Fibroblast of lung (primary cell): ENCODE measurements around the gene ELMOD1. TPM values are rescaled to one million over a fixed set of nuclear protein-coding genes. Genes with fewer than 3 reads are reported as not detected.

Source experiments
- DNase-seq, 2 donors: peaks; one replicate each; pipeline versions ENCODE4 v3.0.0 to v3.0.0-alpha.2; 2010; ENCODE audit warnings: low read depth in 2 of 2
- H2AFZ ChIP-seq: 2 replicates; pipeline ENCODE4 v1.5.1; 2012; ENCODE audit warnings: low read length, control low read depth, inconsistent platforms
- H3K27ac ChIP-seq: 2 replicates; pipeline ENCODE4 v1.5.1; 2011; ENCODE audit warnings: low read length, control low read depth; ENCODE audit not compliant: insufficient read depth
- H3K27me3 ChIP-seq: 2 replicates; pipeline ENCODE4 v1.5.1; 2011; ENCODE audit warnings: mild to moderate bottlenecking, low read length; ENCODE audit not compliant: control insufficient read depth, insufficient read depth
- H3K36me3 ChIP-seq: 2 replicates; pipeline ENCODE4 v1.5.1; 2011; ENCODE audit warnings: low read length; ENCODE audit not compliant: control insufficient read depth, insufficient read depth
- H3K4me1 ChIP-seq: 2 replicates; pipeline ENCODE4 v1.5.1; 2011; ENCODE audit warnings: low read length; ENCODE audit not compliant: control insufficient read depth, insufficient read depth; ENCODE audit errors: extremely low read depth
- H3K4me2 ChIP-seq: 2 replicates; pipeline ENCODE4 v1.5.1; 2011; ENCODE audit warnings: low read length, control low read depth; ENCODE audit not compliant: insufficient read depth; ENCODE audit errors: extremely low read depth
- H3K4me3 ChIP-seq, 4 experiments: fragments of 200-600 bp in 1 of 4; sonication (generic) in 1 of 4; replicated peaks in 1 of 4; 2 replicates each; pipeline ENCODE4 v1.5.1; 2011 to 2016; ENCODE audit warnings: low read length in 4 of 4, low read depth in 3 of 4, mild to moderate bottlenecking in 3 of 4, control low read depth in 2 of 4, inconsistent platforms in 1 of 4, mixed read lengths in 1 of 4; ENCODE audit not compliant: insufficient read depth in 1 of 4; ENCODE audit errors: control extremely low read depth in 1 of 4
- H3K79me2 ChIP-seq: 2 replicates; pipeline ENCODE4 v1.5.1; 2012; ENCODE audit warnings: mild to moderate bottlenecking, low read length, inconsistent platforms; ENCODE audit not compliant: control insufficient read depth, insufficient read depth
- H3K9ac ChIP-seq: 2 replicates; pipeline ENCODE4 v1.5.1; 2011; ENCODE audit warnings: mild to moderate bottlenecking, low read length, control low read depth; ENCODE audit not compliant: insufficient read depth
- H3K9me3 ChIP-seq: 2 replicates; pipeline ENCODE4 v1.5.1; 2012; ENCODE audit warnings: low read depth, low read length; ENCODE audit not compliant: control insufficient read depth, insufficient read depth
- H4K20me1 ChIP-seq: 2 replicates; pipeline ENCODE4 v1.5.1; 2011; ENCODE audit warnings: low read length; ENCODE audit not compliant: control insufficient read depth, insufficient read depth; ENCODE audit errors: extremely low read depth
- EZH2 ChIP-seq: IDR thresholded peaks from 2 replicates; pipeline ENCODE4 v1.5.1; 2012; ENCODE audit warnings: low read length, control low read depth, mild to moderate bottlenecking; ENCODE audit errors: missing control alignments
- polyA plus RNA-seq, 2 donors: library from polyadenylated mRNA; depleted of rRNA in 1 of 2; stranded (reverse) in 1 of 2; unstranded in 1 of 2; fragments of >200 nt; gene quantifications; 2 replicates each; pipeline ENCODE4 v1.2.1, GENCODE V29; 2011 to 2012; ENCODE audit warnings: missing spikeins in 1 of 2
- total RNA-seq: library from RNA; depleted of rRNA; stranded (reverse); fragments of >200 nt; gene quantifications from 2 replicates; pipeline ENCODE4 v1.2.1, GENCODE V29; 2014
- TF ChIP-seq, protein P1 (sequence below), 2 donors: IDR thresholded peaks in 1 of 2; conservative IDR thresholded peaks in 1 of 2; 1 replicate in 1 of 2; 2 replicates in 1 of 2; pipeline ENCODE4 v1.5.1; 2011 to 2012; ENCODE audit warnings: low read length in 2 of 2, control low read depth in 1 of 2, inconsistent platforms in 1 of 2, low read depth in 1 of 2, mild to moderate bottlenecking in 1 of 2

The ELMOD1 gene
- total and polyA plus RNA-seq, 2 donors (not counting 1 experiment from before 2014, with no cell fraction given), result 0.17 to 0.91 TPM

DNA sequence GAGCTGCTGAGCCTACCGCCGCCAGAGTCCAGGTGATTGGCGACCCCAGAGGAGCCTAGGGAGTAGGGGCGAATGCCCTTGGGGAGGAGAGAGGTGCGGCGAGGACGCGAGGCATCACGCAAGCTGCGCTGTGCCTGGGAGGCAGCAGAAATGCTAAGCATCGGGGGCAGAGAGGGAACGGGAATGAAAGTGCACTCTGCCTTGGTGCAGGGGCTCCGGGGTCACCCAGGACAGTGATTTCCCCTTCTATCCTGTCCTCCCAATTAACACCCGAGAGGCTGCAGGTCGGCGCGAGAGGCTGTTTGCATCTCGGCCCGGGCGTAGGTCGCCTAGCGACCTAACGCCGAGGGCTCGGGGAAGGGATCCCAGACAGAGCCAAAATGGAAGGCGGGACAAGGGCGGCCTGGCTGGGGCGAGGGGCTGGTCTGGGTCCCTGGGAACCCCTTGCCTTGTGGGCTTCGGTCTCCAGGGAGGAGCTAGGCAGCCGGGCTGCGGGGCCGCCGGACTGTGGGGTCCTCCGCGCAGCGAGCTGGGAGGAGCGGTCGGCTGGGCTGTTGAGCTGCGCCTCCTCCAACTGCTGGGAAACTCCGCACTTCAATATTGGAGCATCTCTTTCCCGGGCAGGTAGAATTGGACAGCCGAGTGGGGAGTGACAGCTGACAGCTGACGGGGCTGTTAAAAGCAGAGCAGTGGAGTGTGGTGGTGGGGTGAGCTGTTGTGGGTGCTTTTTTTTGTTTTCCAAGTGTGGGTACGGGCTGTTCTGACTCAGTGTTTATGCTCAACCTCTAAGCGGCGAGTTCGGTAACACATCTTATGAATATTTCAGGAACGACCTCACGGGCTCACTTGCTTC, 657 bp downstream of the ELMOD1 start:
- peak in 1 of 2 donors; percentile 42 for DNase-seq
- H2AFZ ChIP-seq, result peak overlapping the region; percentile 97
- peaks cover 2% of the 10 kb centered on the region for H3K4me1 ChIP-seq
- H3K4me2 ChIP-seq, result peak overlapping the region; percentile 98
- H3K36me3 ChIP-seq, result no peaks in the 10 kb centered on the region
- H3K27ac ChIP-seq, result no peak overlapping the region
- H4K20me1 ChIP-seq, result no peaks in the 10 kb centered on the region
- TF ChIP-seq, protein P1, sequence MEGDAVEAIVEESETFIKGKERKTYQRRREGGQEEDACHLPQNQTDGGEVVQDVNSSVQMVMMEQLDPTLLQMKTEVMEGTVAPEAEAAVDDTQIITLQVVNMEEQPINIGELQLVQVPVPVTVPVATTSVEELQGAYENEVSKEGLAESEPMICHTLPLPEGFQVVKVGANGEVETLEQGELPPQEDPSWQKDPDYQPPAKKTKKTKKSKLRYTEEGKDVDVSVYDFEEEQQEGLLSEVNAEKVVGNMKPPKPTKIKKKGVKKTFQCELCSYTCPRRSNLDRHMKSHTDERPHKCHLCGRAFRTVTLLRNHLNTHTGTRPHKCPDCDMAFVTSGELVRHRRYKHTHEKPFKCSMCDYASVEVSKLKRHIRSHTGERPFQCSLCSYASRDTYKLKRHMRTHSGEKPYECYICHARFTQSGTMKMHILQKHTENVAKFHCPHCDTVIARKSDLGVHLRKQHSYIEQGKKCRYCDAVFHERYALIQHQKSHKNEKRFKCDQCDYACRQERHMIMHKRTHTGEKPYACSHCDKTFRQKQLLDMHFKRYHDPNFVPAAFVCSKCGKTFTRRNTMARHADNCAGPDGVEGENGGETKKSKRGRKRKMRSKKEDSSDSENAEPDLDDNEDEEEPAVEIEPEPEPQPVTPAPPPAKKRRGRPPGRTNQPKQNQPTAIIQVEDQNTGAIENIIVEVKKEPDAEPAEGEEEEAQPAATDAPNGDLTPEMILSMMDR (conservative IDR thresholded peaks at IDR 0.05 in 1 of 2, IDR thresholded peaks at IDR 0.05 in 1 of 2; ENCODE audit: low read depth in 1 of 2, low read length in 2 of 2), result no peak
- no peak for TF ChIP-seq EZH2
- no peaks in the 10 kb centered on the region for H3K9me3 ChIP-seq
- H3K9ac ChIP-seq, result peak overlapping the region; percentile 56
- peaks cover 5% of the 10 kb centered on the region for H3K27me3 ChIP-seq
- H3K79me2 ChIP-seq, result no peaks in the 10 kb centered on the region
- peak overlapping the region; percentile 64 to 85 (median 76) for H3K4me3 ChIP-seq

DNA sequence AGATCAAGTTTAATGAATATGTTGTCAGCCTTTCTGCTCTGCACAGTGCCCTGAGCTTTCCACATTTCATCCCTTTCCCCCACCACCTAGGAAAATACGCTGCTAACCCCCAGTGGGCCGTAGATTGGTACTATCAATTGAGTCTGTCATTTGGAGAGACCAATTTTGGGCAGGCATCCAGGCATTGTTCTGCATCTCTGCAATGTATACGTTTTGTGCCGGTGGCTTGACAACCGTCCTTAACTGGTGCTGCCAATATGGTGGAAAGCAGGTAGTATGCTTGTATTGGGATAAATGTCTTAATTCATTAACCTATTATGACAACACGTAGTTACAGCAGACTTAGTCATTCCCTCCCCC, 1.3 kb downstream of the ELMOD1 start:
- no peaks in the 10 kb centered on the region for H3K9me3 ChIP-seq
- no peak overlapping the region for H2AFZ ChIP-seq
- no peaks in the 10 kb centered on the region for H3K79me2 ChIP-seq
- H3K4me1 ChIP-seq, result peaks cover 2% of the 10 kb centered on the region
- H4K20me1 ChIP-seq, result no peaks in the 10 kb centered on the region
- peak overlapping the region; percentile 26 for H3K4me2 ChIP-seq
- no peaks in the 10 kb centered on the region for H3K36me3 ChIP-seq
- H3K4me3 ChIP-seq, result no peak overlapping the region
- TF ChIP-seq, protein P1 (conservative IDR thresholded peaks at IDR 0.05 in 1 of 2, IDR thresholded peaks at IDR 0.05 in 1 of 2; ENCODE audit: low read depth in 1 of 2, low read length in 2 of 2), result no peak
- TF ChIP-seq EZH2, result no peak
- no peak overlapping the region for H3K27ac ChIP-seq
- peaks cover 5% of the 10 kb centered on the region for H3K27me3 ChIP-seq
- H3K9ac ChIP-seq, result no peak overlapping the region
- DNase-seq, result no peak

DNA sequence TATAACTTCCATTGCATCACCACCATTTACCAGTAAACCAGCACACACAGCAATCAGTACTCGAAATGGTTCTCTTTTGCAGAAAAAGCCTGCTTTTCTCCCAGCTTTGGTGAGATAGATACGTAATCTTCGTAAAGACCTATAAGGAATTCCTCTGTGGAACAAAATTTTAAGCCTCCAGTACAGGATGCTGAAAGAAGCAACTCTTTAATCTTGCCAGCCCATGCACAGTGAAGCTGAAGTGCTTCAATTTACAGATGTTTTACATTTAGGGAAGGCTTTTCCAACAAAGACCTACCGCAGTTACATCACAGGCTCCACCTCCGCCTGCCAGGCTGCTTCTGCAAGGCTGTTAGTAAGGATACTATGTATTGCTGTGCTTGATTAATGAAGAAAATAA, 1.9 kb downstream of the ELMOD1 start:
- H3K4me1 ChIP-seq, result peaks cover 2% of the 10 kb centered on the region
- no peak overlapping the region for H2AFZ ChIP-seq
- no peaks in the 10 kb centered on the region for H3K36me3 ChIP-seq
- no peak overlapping the region for H3K9ac ChIP-seq
- TF ChIP-seq, protein P1 (conservative IDR thresholded peaks at IDR 0.05 in 1 of 2, IDR thresholded peaks at IDR 0.05 in 1 of 2; ENCODE audit: low read depth in 1 of 2, low read length in 2 of 2), result no peak
- no peak for TF ChIP-seq EZH2
- no peaks in the 10 kb centered on the region for H4K20me1 ChIP-seq
- H3K79me2 ChIP-seq, result no peaks in the 10 kb centered on the region
- DNase-seq, result peak in 1 of 2 donors; percentile 25
- H3K27me3 ChIP-seq, result peaks cover 5% of the 10 kb centered on the region
- no peak overlapping the region for H3K27ac ChIP-seq
- H3K9me3 ChIP-seq, result no peaks in the 10 kb centered on the region
- H3K4me3 ChIP-seq, result no peak overlapping the region
- H3K4me2 ChIP-seq, result no peak overlapping the region
